ENCODE results near the gene ANO3.

- TF ChIP-seq CTCF (IDR thresholded peaks at IDR 0.05), result no peak
- TF ChIP-seq EZH2 (IDR thresholded peaks at IDR 0.05; ENCODE audit: borderline replicate concordance, insufficient read depth, low read depth, low read length, poor library complexity, severe bottlenecking), result no peak
Measured at GRCh38 chr11:26350002-26350401, 18.1 kb downstream of the ANO3 start.
